ENCODE measurements around the gene ACAT2.

The ACAT2 gene

GRCh38 chr6:159754401-159754800 is 7.4 kb upstream of the ACAT2 start:
- DNase-seq, result no peak
- no peak for TF ChIP-seq CTCF (IDR thresholded peaks at IDR 0.05)
- Mint-ChIP-seq H3K4me1 (peaks cover 5% of the 10 kb centered on the region), H3K9me3 (no peaks in the 10 kb centered on the region), H3K4me3 (no peak overlapping the region), H3K27ac (no peak overlapping the region), H3K36me3 (ENCODE audit: low read depth) (peaks cover 72% of the 10 kb centered on the region), H3K27me3 (ENCODE audit: low read depth, poor library complexity) (peaks cover 4% of the 10 kb centered on the region)

- H3K27ac Mint-ChIP-seq, result peak overlapping the region; percentile 94
- peaks cover 4% of the 10 kb centered on the region for H3K27me3 Mint-ChIP-seq (ENCODE audit: low read depth, poor library complexity)
- no peak for DNase-seq
- H3K36me3 Mint-ChIP-seq (ENCODE audit: low read depth), result peaks cover 71% of the 10 kb centered on the region
- no peaks in the 10 kb centered on the region for H3K9me3 Mint-ChIP-seq
- peaks cover 12% of the 10 kb centered on the region for H3K4me1 Mint-ChIP-seq
- TF ChIP-seq CTCF (IDR thresholded peaks at IDR 0.05), result no peak
- no peak overlapping the region for H3K4me3 Mint-ChIP-seq
Measured at GRCh38 chr6:159754959-159755914, 6.6 kb upstream of the ACAT2 start.

- H3K4me3 Mint-ChIP-seq, result no peak overlapping the region
Measured at GRCh38 chr6:159756508-159756907, 5.3 kb upstream of the ACAT2 start.

GRCh38 chr6:159758031-159759001 is 3.5 kb upstream of the ACAT2 start:
- Mint-ChIP-seq H3K9me3 (no peaks in the 10 kb centered on the region), H3K4me1 (peaks cover 33% of the 10 kb centered on the region), H3K36me3 (ENCODE audit: low read depth) (peaks cover 59% of the 10 kb centered on the region), H3K27ac (peak overlapping the region; percentile 93), H3K27me3 (ENCODE audit: low read depth, poor library complexity) (peaks cover 4% of the 10 kb centered on the region), H3K4me3 (no peak overlapping the region)
- no peak for TF ChIP-seq CTCF (IDR thresholded peaks at IDR 0.05)
- DNase-seq, result no peak

More at GRCh38 chr6:159756508-159756907, 5.3 kb upstream of the ACAT2 start:
- peaks cover 24% of the 10 kb centered on the region for H3K4me1 Mint-ChIP-seq
- TF ChIP-seq CTCF (IDR thresholded peaks at IDR 0.05), result no peak
- DNase-seq, result no peak
- peaks cover 4% of the 10 kb centered on the region for H3K27me3 Mint-ChIP-seq (ENCODE audit: low read depth, poor library complexity)
- H3K27ac Mint-ChIP-seq, result peak overlapping the region; percentile 72
- H3K36me3 Mint-ChIP-seq (ENCODE audit: low read depth), result peaks cover 67% of the 10 kb centered on the region
- H3K9me3 Mint-ChIP-seq, result no peaks in the 10 kb centered on the region

- Mint-ChIP-seq H3K4me1 (peaks cover 36% of the 10 kb centered on the region), H3K27ac (peak overlapping the region; percentile 64), H3K9me3 (no peaks in the 10 kb centered on the region), H3K4me3 (peak overlapping the region; percentile 69), H3K36me3 (ENCODE audit: low read depth) (peaks cover 56% of the 10 kb centered on the region), H3K27me3 (ENCODE audit: low read depth, poor library complexity) (peaks cover 4% of the 10 kb centered on the region)
- no peak for TF ChIP-seq CTCF (IDR thresholded peaks at IDR 0.05)
- DNase-seq, result no peak
Measured at GRCh38 chr6:159759645-159760044, 2.2 kb upstream of the ACAT2 start.

Data from nephron progenitor cell (in vitro differentiated cells).